HepG2 (cell line): Measurements from ENCODE around the gene ATG5.

Experiments used
- ATF7-NPFF ChIP-seq: sonication (generic); formaldehyde crosslinking; IDR thresholded peaks from 2 replicates; pipeline ENCODE4 v1.8.1; 2023; ENCODE audit warnings: mild to moderate bottlenecking, low read depth, missing genetic modification reagents, moderate library complexity
- SMARCC2 ChIP-seq: fragments of 450-650 bp; IDR thresholded peaks from 2 replicates; pipeline ENCODE4 v1.6.1; 2017; ENCODE audit warnings: antibody characterized with exemption, mild to moderate bottlenecking
- TF ChIP-seq, protein P1 (sequence below): sonication (generic); formaldehyde crosslinking; IDR thresholded peaks from 2 replicates; pipeline ENCODE4 v1.5.0; 2020; ENCODE audit warnings: mild to moderate bottlenecking, missing genetic modification reagents, moderate library complexity

DNA sequence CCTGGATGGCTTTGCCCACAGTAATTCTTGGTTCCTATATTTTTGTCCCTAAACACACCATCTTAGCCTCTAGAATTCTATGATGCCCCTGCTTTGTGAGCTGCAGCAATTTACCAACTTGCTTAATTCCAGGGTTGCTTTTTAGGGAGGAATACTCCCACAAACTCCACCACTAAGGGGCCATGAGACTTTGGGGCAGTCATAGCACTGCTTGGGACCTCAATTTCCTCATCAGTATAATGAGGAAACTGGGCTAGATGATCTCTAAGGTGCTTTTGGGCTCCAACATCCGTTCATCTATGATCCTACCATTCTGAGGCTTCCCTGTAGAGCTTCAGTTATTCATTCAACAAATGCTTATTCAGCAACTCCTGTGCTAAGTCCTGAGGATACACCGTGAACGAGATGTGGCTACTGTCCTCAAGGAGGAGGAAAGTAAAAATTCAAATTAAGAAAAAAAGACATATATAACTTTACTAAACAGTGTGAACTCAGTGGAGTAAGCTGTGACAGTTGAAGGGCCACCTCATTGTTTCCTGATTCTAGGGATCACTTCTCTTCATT, 164.2 kb downstream of the ATG5 start:
- TF ChIP-seq, protein P1, sequence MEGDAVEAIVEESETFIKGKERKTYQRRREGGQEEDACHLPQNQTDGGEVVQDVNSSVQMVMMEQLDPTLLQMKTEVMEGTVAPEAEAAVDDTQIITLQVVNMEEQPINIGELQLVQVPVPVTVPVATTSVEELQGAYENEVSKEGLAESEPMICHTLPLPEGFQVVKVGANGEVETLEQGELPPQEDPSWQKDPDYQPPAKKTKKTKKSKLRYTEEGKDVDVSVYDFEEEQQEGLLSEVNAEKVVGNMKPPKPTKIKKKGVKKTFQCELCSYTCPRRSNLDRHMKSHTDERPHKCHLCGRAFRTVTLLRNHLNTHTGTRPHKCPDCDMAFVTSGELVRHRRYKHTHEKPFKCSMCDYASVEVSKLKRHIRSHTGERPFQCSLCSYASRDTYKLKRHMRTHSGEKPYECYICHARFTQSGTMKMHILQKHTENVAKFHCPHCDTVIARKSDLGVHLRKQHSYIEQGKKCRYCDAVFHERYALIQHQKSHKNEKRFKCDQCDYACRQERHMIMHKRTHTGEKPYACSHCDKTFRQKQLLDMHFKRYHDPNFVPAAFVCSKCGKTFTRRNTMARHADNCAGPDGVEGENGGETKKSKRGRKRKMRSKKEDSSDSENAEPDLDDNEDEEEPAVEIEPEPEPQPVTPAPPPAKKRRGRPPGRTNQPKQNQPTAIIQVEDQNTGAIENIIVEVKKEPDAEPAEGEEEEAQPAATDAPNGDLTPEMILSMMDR (CRISPR knock-in tag) = no peak
- TF ChIP-seq SMARCC2 (no peak), ATF7-NPFF (no peak)
